HG02798 (cell line): Measurements from ENCODE around the gene RNF145.

ENCODE experiments used
- ATAC-seq: cut with Tn5 transposase; IDR thresholded peaks from one replicate; pipeline ENCODE4 v1.9.1; 2021; ENCODE audit warnings: mild to moderate bottlenecking; ENCODE audit not compliant: unreplicated experiment, poor library complexity

RNF145 gene

GRCh38 chr5:159199225-159199624 lies 10.1 kb downstream of the RNF145 start:
- ATAC-seq, result no peak

DNA sequence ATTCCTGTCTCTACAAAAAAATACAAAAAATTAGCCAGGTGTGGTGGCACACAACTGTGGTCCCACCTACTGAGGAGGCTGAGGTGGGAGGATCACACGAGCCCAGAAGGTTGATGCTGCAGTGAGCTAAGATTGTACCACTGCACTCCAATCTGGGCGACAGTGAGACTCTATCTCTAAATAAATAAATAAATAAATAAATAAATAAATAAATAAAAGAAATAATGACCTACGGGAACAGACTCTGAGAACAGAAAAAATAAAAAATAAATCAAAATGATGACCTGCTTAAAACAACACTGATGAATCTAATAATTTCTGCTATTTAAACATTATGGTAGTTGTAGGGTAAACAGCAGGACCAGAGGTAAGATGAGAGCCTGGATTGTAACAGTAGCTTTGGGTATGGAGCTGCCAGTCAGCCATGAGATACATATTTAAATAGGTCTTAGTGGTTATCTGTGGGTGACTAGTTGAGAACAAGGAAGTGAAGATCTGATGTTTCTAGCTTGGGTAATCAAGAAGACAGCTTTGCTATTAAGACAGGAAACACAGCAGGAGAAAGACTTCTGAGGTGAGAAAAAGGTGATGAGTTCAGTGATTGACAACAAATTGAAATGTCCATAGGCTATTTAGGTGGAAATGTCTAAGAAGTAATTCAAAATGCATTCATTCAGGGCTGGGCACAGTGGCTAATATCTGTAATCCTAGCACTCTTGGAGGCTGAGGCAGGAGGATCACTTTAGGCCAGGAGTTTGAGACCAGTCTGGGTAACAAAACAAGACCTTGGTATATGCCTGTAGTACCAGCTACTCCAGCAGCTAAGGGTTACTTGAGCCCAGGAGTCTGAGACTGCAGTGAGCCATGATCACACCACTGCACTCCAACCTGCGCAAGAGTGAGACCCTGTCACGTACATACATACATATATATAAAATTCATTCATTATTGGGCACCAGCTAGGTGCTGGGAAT lies 11.0 kb downstream of the RNF145 start:
- ATAC-seq, result peak; percentile 93

GRCh38 chr5:159195775-159196174 lies 13.6 kb downstream of the RNF145 start:
- no peak for ATAC-seq

DNA sequence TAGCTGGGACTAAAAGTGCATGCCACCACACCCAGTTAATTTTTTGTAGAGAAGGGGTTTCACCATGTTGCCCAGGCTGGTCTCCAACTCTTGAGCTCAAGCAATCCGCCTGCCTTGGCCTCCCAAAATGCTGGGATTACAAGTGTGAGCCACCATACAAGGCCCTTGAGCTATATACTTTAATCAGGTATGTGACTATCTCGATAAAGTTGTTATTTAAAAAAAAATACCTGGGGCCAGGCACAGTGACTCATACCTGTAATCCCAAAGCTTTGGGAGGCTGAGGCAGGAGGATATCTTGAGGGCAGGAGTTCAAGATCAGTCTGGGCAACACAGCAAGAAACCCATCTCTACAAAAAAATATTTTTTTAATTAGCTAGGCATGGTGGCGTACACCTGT lies 19.2 kb downstream of the RNF145 start:
- no peak for ATAC-seq

DNA sequence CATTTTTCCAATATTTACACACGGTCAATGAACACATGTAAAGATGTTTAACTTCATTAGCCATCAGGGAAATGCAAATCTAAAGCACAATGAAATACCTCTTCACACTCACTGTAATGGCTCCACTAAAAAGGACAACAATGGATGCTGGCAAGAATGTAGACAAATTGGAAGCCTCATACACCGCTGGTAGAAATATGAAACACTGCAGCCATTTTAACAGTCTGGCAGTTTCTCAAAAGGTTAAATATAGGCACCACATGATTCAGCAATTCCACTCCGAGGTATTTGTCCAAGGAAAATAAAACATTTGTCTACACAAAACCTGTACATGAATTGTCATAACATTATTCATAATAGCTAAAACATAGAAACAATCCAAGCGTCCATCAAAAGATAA lies 20.0 kb downstream of the RNF145 start:
- ATAC-seq, result no peak

DNA sequence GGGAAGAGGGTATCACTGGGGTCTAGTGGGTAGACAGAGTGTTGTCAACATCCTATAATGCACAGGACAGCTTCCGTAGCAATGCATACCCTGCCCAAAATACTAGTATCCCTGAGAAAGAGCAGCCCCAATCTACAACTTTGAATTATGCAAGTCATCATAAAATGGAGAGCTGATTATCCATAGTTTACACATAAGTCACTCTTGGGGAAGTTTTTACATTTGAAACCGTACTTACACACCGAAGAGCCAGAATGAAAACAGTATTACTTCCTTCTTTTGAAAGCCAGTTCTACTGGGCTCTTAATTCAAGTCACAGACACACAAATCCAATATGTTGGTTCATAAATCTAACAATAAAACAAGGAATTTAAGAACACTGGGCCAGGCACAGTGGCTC lies 21.6 kb downstream of the RNF145 start:
- no peak for ATAC-seq

DNA sequence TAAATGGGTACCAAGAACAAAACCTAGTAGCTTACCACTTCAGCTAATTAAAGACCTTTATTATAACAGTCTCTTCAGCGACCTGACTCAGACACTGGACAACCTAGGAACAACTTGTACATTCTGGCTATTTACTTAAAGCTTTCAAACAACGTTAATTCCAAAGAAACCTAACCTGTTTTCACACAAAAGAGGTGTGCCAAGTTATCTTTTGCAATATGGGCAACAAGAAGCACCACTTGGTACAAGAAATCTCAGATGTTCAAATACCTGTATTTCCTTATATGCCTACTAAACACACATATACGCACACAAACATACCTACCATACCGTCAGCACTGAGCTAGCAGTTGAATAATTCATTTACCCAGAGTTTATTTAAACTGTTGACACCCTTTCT lies 23.0 kb downstream of the RNF145 start:
- no peak for ATAC-seq

GRCh38 chr5:159185773-159186172 lies 23.6 kb downstream of the RNF145 start:
- ATAC-seq, result no peak

- ATAC-seq, result peak; percentile 42
These were observed 24.4 kb downstream of the RNF145 start for GRCh38 chr5:159184858-159185381.

DNA sequence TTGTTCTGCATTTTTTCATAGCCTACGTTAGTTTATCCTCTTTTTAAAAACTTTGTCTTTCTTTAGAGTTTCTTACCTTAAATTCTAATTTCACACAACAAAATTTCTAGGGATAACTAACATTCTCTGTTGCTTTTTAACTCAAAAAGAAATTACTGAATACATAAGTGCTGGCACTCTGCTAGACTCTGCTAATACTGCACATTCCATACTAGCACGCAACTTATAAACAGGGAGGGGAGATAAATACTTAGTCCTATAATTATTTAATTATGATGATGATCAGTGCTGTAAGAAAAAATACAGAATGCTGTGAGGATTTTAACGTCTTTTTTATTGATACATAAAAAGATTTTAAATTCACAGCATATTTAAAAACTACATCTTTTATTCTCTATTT lies 25.1 kb downstream of the RNF145 start:
- ATAC-seq, result no peak

DNA sequence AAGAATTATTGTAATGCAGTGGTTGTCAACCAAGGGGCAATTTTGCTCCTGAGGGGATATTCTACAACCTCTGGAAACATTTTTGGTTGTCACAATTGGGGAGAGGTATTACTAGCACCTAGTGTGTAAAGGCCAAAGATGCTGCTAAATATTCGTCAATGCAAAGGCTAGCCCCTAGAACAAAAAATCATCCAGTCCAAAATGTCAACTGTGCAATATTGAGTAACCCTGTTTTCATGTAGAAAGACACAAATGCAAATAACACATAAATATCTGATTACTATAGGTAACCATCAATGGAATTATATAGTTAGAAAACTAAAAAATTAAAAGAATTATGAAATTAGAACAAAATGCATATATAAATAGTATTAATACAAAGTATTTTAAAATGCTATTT lies 26.1 kb downstream of the RNF145 start:
- ATAC-seq, result no peak

DNA sequence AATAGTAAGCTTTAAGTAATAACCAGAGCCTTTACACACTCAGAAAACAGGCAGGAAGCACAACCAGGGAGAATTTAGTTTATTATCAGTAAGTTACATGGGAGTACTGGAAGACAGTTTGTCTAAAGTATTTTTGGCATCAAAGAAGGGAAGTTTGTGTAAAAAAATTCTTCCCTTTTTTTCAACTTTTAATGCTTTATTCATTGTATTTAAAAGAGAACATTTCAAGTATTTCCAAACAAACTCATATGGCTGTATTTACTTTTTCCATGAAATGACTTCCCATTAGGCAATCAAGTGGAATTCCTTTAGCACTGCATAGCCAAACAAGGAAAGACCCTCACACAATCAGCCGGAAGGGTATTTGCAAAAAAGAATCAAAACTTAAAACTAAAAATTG lies 26.7 kb downstream of the RNF145 start:
- ATAC-seq, result no peak

GRCh38 chr5:159181651-159182050 lies 27.7 kb downstream of the RNF145 start:
- no peak for ATAC-seq

GRCh38 chr5:159181152-159181551 lies 28.2 kb downstream of the RNF145 start:
- peak; percentile 58 for ATAC-seq

GRCh38 chr5:159179529-159180305 lies 29.6 kb downstream of the RNF145 start:
- ATAC-seq, result no peak

DNA sequence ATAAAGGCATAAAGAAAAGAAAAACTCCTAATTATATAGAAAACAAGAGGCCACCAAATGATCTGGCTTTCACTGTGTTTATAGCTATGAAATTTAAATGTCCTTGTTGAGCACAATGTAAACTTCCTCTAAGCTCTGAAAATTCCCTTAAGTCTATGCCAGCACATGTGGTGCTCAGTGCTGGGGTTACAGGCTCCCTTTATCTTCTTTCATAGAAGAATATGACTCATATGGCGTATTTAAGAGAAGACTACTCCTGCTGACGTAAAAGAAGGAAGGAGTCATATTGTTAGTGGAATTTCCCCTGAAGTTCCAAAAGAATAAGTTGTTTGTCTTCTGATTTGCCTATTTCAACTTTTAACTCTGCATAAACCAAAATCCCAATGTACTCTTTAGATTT lies 30.4 kb downstream of the RNF145 start:
- peak; percentile 73 for ATAC-seq

- no peak for ATAC-seq
These were observed 33.8 kb downstream of the RNF145 start for GRCh38 chr5:159175547-159175946.

DNA sequence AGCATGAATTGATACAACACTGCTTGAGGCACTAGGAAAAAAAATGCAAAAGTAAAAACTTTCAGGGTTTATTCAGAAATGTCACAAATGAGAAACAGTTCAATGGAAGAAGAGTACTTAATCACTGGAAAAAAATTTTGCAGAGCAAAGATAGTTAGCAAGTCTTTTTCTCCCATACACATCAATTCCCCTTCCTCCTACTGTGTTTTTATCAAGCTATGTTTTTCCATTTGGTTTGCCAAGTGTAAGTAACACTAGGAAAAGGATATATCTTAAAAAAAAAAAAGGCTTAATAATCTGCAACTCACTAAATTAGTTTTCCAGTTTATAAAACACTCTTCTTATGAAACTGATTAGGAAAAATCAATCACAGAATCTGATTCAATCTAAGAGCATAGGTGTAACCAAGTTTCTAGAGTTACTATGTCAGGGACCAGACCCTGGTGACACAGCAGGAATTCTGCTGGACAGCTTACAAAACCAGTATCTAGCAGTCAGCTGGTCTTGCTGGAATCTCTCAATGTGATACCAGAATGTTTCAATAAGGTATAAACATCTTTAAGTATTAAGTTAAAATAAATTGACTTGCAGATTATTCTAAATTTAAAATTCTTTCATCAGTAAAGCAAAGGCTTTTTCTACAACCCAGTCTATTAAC lies 34.7 kb downstream of the RNF145 start:
- ATAC-seq, result no peak

- ATAC-seq, result no peak
These were observed 38.1 kb downstream of the RNF145 start for GRCh38 chr5:159171274-159171673.

DNA sequence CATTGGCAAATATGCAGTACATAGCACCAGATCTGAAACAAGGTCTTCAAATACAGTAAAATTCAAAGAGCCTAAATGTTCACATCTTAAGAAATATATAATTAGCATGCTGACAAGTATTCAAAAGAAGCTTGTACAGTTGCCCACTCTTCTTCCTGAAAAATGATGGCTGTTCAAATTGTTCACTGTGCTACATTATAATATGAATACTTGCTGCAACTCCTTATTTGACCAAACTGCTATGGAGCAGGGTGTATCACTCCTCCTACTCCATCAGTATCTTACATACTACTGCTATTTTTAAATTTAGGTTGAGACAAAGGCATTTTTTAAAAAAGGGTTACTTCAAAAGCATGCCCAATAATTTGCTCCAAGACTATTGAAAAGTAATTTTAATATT lies 39.3 kb downstream of the RNF145 start:
- no peak for ATAC-seq

- no peak for ATAC-seq
These were observed 42.9 kb downstream of the RNF145 start for GRCh38 chr5:159166416-159166815.
